T-cell (primary cell): ENCODE data around the gene GJA10. TPM values are rescaled to one million over a fixed set of nuclear protein-coding genes. Genes with fewer than 3 reads are reported as not detected.

ENCODE experiments used
- ATAC-seq, 4 experiments: fragments of 200-7000 bp in 3 of 4; fragments of 150-1000 bp in 1 of 4; cut with Tn5 transposase; replicated peaks in 1 of 4; 1 replicate in 3 of 4; 2 replicates in 1 of 4; pipeline ENCODE4 v1.10.0; 2021; ENCODE audit warnings: moderate library complexity in 3 of 4, mild to moderate bottlenecking in 2 of 4, moderate number of reproducible peaks in 1 of 4
- CTCF ChIA-PET, 2 donors: fragments of 300-600 bp; sonication (Branson Sonifier 250); formaldehyde crosslinking; loops; one replicate each; lab custom pipeline; 2022; ENCODE audit warnings: antibody characterized with exemption in 2 of 2; lab: Charles Lee
- POLR2A ChIA-PET, 2 donors: fragments of 300-600 bp; sonication (Branson Sonifier 250); formaldehyde crosslinking; loops; one replicate each; lab custom pipeline; 2022; ENCODE audit warnings: antibody characterized with exemption in 2 of 2; lab: Charles Lee
- DNase-seq, 35 experiments: peaks; one replicate each; pipeline versions ENCODE4 v3.0.0 to v3.0.0-alpha.2; 2013 to 2023
- H3K27ac ChIP-seq: one replicate; pipeline ENCODE4 v1.5.1; 2013; ENCODE audit warnings: low read length
- H3K27me3 ChIP-seq, 2 experiments: replicated peaks in 1 of 2; 1 replicate in 1 of 2; 2 replicates in 1 of 2; pipeline versions ENCODE4 v1.6.1 to v1.7.0; 2013; ENCODE audit warnings: low read length in 1 of 2, mixed read lengths in 1 of 2; ENCODE audit not compliant: control insufficient read depth in 2 of 2, insufficient read depth in 2 of 2; ENCODE audit errors: extremely low read depth in 1 of 2
- H3K36me3 ChIP-seq, 2 donors: 1 replicate in 1 of 2; 2 replicates in 1 of 2; pipeline versions ENCODE4 v1.6.1 to v1.7.0; 2013; ENCODE audit warnings: low read length in 1 of 2; ENCODE audit not compliant: control insufficient read depth in 2 of 2, insufficient read depth in 1 of 2; ENCODE audit errors: extremely low read depth in 1 of 2
- H3K4me1 ChIP-seq, 2 experiments: 1 replicate in 1 of 2; 2 replicates in 1 of 2; pipeline versions ENCODE4 v1.6.1 to v1.7.0; 2013; ENCODE audit warnings: low read length in 2 of 2, mixed read lengths in 1 of 2; ENCODE audit not compliant: insufficient read depth in 2 of 2, control insufficient read depth in 1 of 2; ENCODE audit errors: extremely low read depth in 1 of 2
- H3K4me3 ChIP-seq, 2 donors: 1 replicate in 1 of 2; 2 replicates in 1 of 2; pipeline versions ENCODE4 v1.5.1 to v1.7.0; 2013; ENCODE audit warnings: mild to moderate bottlenecking in 2 of 2, low read length in 1 of 2, moderate library complexity in 1 of 2; ENCODE audit not compliant: control insufficient read depth in 1 of 2; ENCODE audit errors: extremely low read depth in 1 of 2
- H3K9me3 ChIP-seq: 2 replicates; pipeline ENCODE4 v1.7.0; 2013
- H3K27ac Mint-ChIP-seq, 2 donors: one replicate each; pipeline ENCODE4 v1.8.0; 2020 to 2021; ENCODE audit warnings: mild to moderate bottlenecking in 2 of 2, mixed read lengths in 2 of 2
- H3K27me3 Mint-ChIP-seq, 2 donors: one replicate each; pipeline ENCODE4 v1.8.0; 2021 to 2022; ENCODE audit warnings: mixed read lengths in 2 of 2
- H3K36me3 Mint-ChIP-seq: one replicate; pipeline ENCODE4 v1.8.0; 2021; ENCODE audit warnings: mixed read lengths
- H3K4me1 Mint-ChIP-seq, 3 donors: one replicate each; pipeline ENCODE4 v1.8.0; 2020 to 2022; ENCODE audit warnings: mixed read lengths in 3 of 3, mild to moderate bottlenecking in 1 of 3
- H3K4me3 Mint-ChIP-seq, 3 donors: one replicate each; pipeline ENCODE4 v1.8.0; 2020 to 2022; ENCODE audit warnings: mild to moderate bottlenecking in 3 of 3, mixed read lengths in 3 of 3, moderate library complexity in 3 of 3
- H3K9me3 Mint-ChIP-seq, 3 donors: one replicate each; pipeline ENCODE4 v1.8.0; 2020 to 2022; ENCODE audit warnings: mixed read lengths in 3 of 3
- WGBS: methylation state at CpG from one replicate; pipeline ENCODE4 v1.1.5; 2013; ENCODE audit warnings: missing lambda C conversion rate; ENCODE audit not compliant: insufficient coverage; 5-methylcytosine and 5-hydroxymethylcytosine counted together
- total RNA-seq, 35 experiments: library from RNA in 6 of 35; stranded (reverse) in 6 of 35; fragments of 120-200 nt in 1 of 35; gene quantifications; one replicate each; pipeline versions ENCODE4 v1.2.1 to v1.2.4 and lab custom pipeline; 2013 to 2026

GJA10 gene
- total RNA-seq, 5 donors from 2014 or later (not counting 1 experiment from before 2014, with no cell fraction given): not detected

DNA sequence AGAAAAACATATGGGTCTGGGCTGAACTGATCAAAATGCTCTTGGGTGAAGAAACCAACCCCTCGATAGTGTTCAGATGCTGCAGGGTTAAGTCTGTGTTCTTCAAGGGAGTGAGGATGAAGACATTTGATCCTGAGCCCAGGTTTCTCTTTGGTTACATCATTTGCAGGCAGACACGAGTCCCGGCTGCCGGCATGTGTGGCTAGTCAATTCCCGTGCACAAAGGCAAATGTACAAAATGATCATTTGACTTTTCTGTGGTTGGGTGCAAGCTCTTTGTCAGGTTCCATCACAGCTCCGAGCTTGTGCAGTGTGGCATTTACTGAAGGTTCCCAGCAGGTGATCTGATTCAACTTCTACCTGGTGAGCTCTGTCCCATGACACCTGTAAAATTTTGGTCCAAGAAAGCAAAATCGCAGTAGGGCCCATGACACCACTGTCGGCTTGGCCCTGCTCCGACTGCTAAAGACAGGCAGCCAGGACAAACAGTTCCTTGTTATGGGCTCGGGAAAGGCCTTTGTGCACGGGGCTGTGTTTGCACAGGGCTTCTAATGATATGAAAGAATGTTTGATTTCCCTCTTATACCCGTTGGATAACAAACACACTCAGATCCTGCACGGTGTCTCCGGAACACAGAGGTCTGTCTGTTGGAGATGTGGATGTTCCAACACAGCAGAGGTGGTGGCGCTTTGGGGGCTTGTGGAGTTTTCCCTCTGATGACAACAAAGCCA lies 46.9 kb downstream of the GJA10 start:
- H3K27ac ChIP-seq: no peak overlapping the region
- H3K27me3 ChIP-seq: no peaks in the 10 kb centered on the region
- peaks cover 0 to 28% of the 10 kb centered on the region in 2 donors for H3K36me3 ChIP-seq
- peak in 1 of 4 experiments; percentile 28 for ATAC-seq
- H3K36me3 Mint-ChIP-seq: peaks cover 40% of the 10 kb centered on the region
- no peaks in the 10 kb centered on the region for H3K27me3 Mint-ChIP-seq
- POLR2A ChIA-PET: interaction anchor here (0.5 to 1.6 kb wide), 5 partner anchors 11 to 538 kb away, joined by 3 to 8 read pairs (median 4); no protein-coding TSS in a partner anchor
- peak overlapping the region; percentile 6 to 86 for H3K27ac Mint-ChIP-seq
- WGBS: 81% methylated on average over 10 of the region's 15 CpGs
- no peak for DNase-seq
- H3K4me3 ChIP-seq: no peak overlapping the region
- H3K4me1 Mint-ChIP-seq: peaks cover 30 to 48% (median 46%) of the 10 kb centered on the region in 3 donors
- no peak overlapping the region for H3K4me3 Mint-ChIP-seq
- H3K9me3 Mint-ChIP-seq: no peaks in the 10 kb centered on the region
- H3K4me1 ChIP-seq: peaks cover 3 to 11% of the 10 kb centered on the region in 2 experiments
- H3K9me3 ChIP-seq: no peaks in the 10 kb centered on the region
- CTCF ChIA-PET: interaction anchor here (0.5 to 4.2 kb wide), 77 partner anchors 9 to 859 kb away, joined by 3 to 198 read pairs (median 5); partner anchors contain the start of gene MDN1 (in 1 of the 2)

DNA sequence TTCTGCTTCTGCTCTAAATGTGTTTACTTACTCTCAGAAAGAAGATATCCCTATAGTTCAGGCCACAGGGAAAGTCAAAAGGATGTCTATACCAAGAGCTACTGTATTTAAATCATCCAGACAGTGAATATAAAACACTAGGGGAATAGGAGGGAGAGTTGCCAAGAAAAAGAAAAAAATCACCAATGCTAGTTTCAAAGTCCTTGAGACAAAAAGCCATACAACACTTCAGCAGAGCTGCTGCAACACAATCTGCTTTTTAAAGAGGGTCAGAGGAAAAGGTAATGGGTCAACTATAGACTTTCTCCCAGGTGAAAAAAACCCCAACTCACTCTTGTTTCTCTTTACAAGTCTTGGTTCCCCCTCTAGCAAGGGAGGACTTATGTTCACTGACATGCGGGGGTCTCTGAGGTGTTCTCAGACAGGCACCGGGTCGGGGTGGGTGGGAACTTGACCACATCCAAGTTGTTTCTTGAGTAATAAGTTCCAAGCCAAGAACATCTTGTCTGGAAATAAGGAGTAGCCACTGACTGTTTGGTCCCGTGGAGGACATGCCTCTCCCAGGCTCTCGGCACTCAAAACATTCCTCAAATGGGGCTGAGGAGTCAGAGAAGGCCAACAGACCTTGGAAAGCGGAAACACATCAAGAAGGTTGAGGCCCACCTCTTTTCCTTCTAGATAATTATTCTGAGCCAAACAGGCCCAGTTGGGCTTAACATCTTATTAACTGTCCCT lies 47.7 kb downstream of the GJA10 start:
- Mint-ChIP-seq H3K4me1 (peaks cover 31 to 50% (median 48%) of the 10 kb centered on the region in 3 donors), H3K9me3 (no peaks in the 10 kb centered on the region), H3K27me3 (no peaks in the 10 kb centered on the region), H3K36me3 (peaks cover 39% of the 10 kb centered on the region), H3K4me3 (no peak overlapping the region), H3K27ac (peak overlapping the region; percentile 6 to 86)
- ChIA-PET CTCF (interaction anchor here (1.7 to 4.2 kb wide), 8 partner anchors 11 to 539 kb away, joined by 6 to 198 read pairs (median 24); no protein-coding TSS in a partner anchor), POLR2A (no interaction called here)
- H3K27ac ChIP-seq: no peak overlapping the region
- peaks cover 3 to 11% of the 10 kb centered on the region in 2 experiments for H3K4me1 ChIP-seq
- ATAC-seq: no peak
- H3K4me3 ChIP-seq: no peak overlapping the region
- H3K36me3 ChIP-seq: peaks cover 0 to 21% of the 10 kb centered on the region in 2 donors
- DNase-seq: no peak
- H3K9me3 ChIP-seq: no peaks in the 10 kb centered on the region
- H3K27me3 ChIP-seq: no peaks in the 10 kb centered on the region
- 78% methylated on average over 6 of the region's 6 CpGs for WGBS

DNA sequence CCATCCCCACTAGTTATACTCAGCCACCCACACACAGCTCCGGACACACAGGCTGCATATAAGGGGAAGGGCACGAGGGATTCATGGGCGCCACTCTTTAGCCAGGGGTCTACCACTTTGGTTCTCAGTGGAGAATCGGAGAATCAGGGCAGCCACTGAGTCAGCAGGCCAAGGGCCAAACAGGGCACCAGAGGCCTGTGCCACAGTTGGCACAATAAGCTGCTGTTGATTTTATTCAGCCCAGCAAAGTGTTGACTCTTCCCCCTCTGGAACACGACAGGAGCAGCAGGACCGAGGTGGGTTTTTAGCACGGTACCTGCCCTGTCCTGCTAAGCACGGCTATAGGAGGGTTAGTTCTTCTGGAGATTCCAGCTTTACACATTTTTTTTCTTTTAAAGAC lies 48.3 kb downstream of the GJA10 start:
- no peaks in the 10 kb centered on the region for H3K9me3 Mint-ChIP-seq
- WGBS: 91% methylated on average over 8 of the region's 8 CpGs
- peaks cover 0 to 21% of the 10 kb centered on the region in 2 donors for H3K36me3 ChIP-seq
- H3K4me1 Mint-ChIP-seq: peaks cover 31 to 54% (median 51%) of the 10 kb centered on the region in 3 donors
- H3K4me3 ChIP-seq: no peak overlapping the region
- DNase-seq (no peak), ATAC-seq (no peak)
- peak overlapping the region in 1 of 2 donors; percentile 75 for H3K27ac Mint-ChIP-seq
- H3K9me3 ChIP-seq: no peaks in the 10 kb centered on the region
- no peak overlapping the region for H3K27ac ChIP-seq
- ChIA-PET POLR2A (interaction anchor here in 1 of 2 donors (0.6 kb wide), 1 partner anchor 353 kb away, joined by 3 read pairs; no protein-coding TSS in a partner anchor), CTCF (interaction anchor here (1.3 to 4.2 kb wide), 6 partner anchors 11 to 536 kb away, joined by 3 to 198 read pairs (median 5); no protein-coding TSS in a partner anchor)
- H3K27me3 ChIP-seq: no peaks in the 10 kb centered on the region
- peaks cover 43% of the 10 kb centered on the region for H3K36me3 Mint-ChIP-seq
- H3K4me3 Mint-ChIP-seq: no peak overlapping the region
- H3K4me1 ChIP-seq: peaks cover 3 to 11% of the 10 kb centered on the region in 2 experiments
- H3K27me3 Mint-ChIP-seq: no peaks in the 10 kb centered on the region

DNA sequence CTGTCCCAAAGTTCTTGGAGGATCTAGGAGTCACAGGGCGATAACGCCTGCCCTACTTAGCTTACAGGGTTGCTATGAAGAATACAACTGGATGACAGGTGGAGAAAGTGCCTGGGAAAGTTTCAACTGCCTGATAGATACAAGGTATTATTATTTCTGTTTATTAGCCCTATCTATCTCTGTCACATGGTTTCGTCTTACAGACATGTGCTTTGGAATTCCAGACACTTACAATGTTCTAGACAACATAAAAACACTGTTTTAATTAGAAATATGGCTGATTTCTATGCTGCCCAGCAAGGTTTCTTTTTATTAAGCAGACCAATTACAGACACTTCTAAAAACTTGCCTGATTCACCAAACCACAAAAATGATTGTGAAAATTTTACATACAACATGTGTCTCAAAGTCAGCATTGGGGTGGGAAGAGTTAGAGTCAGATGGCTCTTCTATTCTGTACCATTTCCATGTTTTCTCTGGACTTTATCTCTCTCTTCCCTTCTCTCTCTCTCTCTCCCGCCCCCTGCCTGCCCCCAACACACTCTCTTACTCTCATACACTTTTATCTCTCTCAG lies 50.0 kb downstream of the GJA10 start:
- H3K9me3 Mint-ChIP-seq: no peaks in the 10 kb centered on the region
- Histone ChIP-seq H3K27me3 (no peaks in the 10 kb centered on the region), H3K36me3 (peaks cover 5 to 26% of the 10 kb centered on the region in 2 donors), H3K4me3 (no peak overlapping the region), H3K27ac (no peak overlapping the region), H3K4me1 (peaks cover 3 to 11% of the 10 kb centered on the region in 2 experiments), H3K9me3 (no peaks in the 10 kb centered on the region)
- peak overlapping the region; percentile 74 for H3K27ac Mint-ChIP-seq
- WGBS: 100% methylated on average over 1 of the region's 4 CpGs
- ATAC-seq (no peak), DNase-seq (no peak)
- peaks cover 31% of the 10 kb centered on the region for H3K36me3 Mint-ChIP-seq
- H3K4me1 Mint-ChIP-seq: peaks cover 30 to 51% (median 51%) of the 10 kb centered on the region in 3 donors
- no peaks in the 10 kb centered on the region for H3K27me3 Mint-ChIP-seq
- CTCF ChIA-PET: interaction anchor here (0.7 to 1.7 kb wide), 8 partner anchors 9 to 535 kb away, joined by 3 to 7 read pairs (median 4); no protein-coding TSS in a partner anchor
- H3K4me3 Mint-ChIP-seq: no peak overlapping the region
- POLR2A ChIA-PET: interaction anchor here in 1 of 2 donors (0.6 kb wide), 1 partner anchor 104 kb away, joined by 4 read pairs; no protein-coding TSS in a partner anchor

DNA sequence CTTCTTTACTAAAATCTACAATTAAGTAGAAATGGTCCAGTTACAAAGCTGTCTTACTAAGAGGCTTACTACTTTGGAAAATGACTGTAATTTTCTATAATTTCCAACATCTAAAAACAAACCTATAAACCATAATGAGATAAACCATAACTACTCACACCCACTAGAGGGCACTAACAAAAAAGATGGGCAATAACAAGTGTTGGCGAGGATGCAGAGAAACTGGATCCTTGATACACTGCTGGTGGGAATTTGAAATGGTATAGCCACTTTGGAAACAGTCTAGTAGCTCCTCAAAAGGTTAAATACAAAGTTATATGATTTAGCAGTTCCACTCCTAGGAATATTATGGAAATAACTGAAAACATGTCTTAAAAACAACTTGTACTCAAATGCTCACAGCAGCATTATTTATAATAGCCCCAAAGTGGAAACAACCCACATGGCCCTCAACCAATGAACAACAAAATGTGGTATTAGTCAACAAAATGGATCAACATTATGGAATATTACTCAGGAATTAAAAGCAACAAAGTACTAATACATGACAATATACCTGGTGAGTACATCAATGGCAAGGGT lies 50.6 kb downstream of the GJA10 start:
- DNase-seq (peak in 1 of 35 experiments; percentile 53), ATAC-seq (no peak)
- Histone ChIP-seq H3K27me3 (no peaks in the 10 kb centered on the region), H3K4me1 (peaks cover 3 to 11% of the 10 kb centered on the region in 2 experiments), H3K36me3 (peaks cover 5 to 33% of the 10 kb centered on the region in 2 donors), H3K9me3 (no peaks in the 10 kb centered on the region), H3K27ac (no peak overlapping the region), H3K4me3 (no peak overlapping the region)
- no peaks in the 10 kb centered on the region for H3K9me3 Mint-ChIP-seq
- no CpG with 5 or more reads among the region's 1 CpG for WGBS
- no peaks in the 10 kb centered on the region for H3K27me3 Mint-ChIP-seq
- H3K4me3 Mint-ChIP-seq: no peak overlapping the region
- ChIA-PET POLR2A (interaction anchor here in 1 of 2 donors (0.6 kb wide), 1 partner anchor 104 kb away, joined by 4 read pairs; no protein-coding TSS in a partner anchor), CTCF (interaction anchor here (0.7 to 1.2 kb wide), 7 partner anchors 8 to 535 kb away, joined by 3 to 7 read pairs (median 3); no protein-coding TSS in a partner anchor)
- H3K4me1 Mint-ChIP-seq: peaks cover 36 to 56% (median 51%) of the 10 kb centered on the region in 3 donors
- H3K27ac Mint-ChIP-seq: peak overlapping the region; percentile 74
- peaks cover 36% of the 10 kb centered on the region for H3K36me3 Mint-ChIP-seq
